GM12878 (cell line): ENCODE measurements around the gene GPR141. TPM values are rescaled to one million over a fixed set of nuclear protein-coding genes. Genes with fewer than 3 reads are reported as not detected.

Source experiments
- ATAC-seq: fragments of 200-7000 bp; cut with Tn5 transposase; 3 replicates; pipeline ENCODE4 v1.9.1; 2020; ENCODE audit warnings: mild to moderate bottlenecking, moderate library complexity
- BruUV-seq: library from RNA; stranded (reverse); fragments of 400-500 nt; replicated peaks from 2 replicates; lab custom pipeline; 2021; lab: Mats Ljungman, UMichigan
- CTCF ChIA-PET: fragments of 300-600 bp; sonication (Branson Sonifier 250); formaldehyde crosslinking; extraction: SDS; loops from one replicate; lab custom pipeline; 2021; ENCODE audit warnings: inconsistent platforms; lab: Yijun Ruan, JAX
- POLR2A ChIA-PET: fragments of 350-600 bp; formaldehyde crosslinking; extraction: SDS; loops from one replicate; lab custom pipeline; 2021; ENCODE audit warnings: inconsistent platforms; lab: Charles Lee
- RAD21 ChIA-PET: fragments of 300-600 bp; sonication (Branson Sonifier 250); formaldehyde crosslinking; loops from one replicate; lab custom pipeline; 2023; ENCODE audit warnings: antibody characterized with exemption; ENCODE audit not compliant: unreplicated experiment; lab: Charles Lee
- SMC1A ChIA-PET: fragments of 300-600 bp; sonication (Branson Sonifier 250); formaldehyde crosslinking; loops from one replicate; lab custom pipeline; 2023; ENCODE audit not compliant: unreplicated experiment, uncharacterized antibody; lab: Charles Lee
- DNase-seq: peaks from one replicate; pipeline ENCODE4 v3.0.0-alpha.2; 2011; ENCODE audit warnings: low read depth, low spot score
- FAIRE-seq: peaks from 3 replicates; lab custom pipeline; 2011; peaks lifted over from hg19 to GRCh38; lab: Jason Lieb, UNC
- H2AFZ ChIP-seq: 2 replicates; pipeline ENCODE4 v1.6.0; 2011; ENCODE audit warnings: low read depth, low read length, control low read depth; ENCODE audit not compliant: control insufficient read depth
- H3K27ac ChIP-seq: 2 replicates; pipeline ENCODE4 v1.5.1; 2011; ENCODE audit warnings: control low read depth; ENCODE audit not compliant: control insufficient read depth, insufficient read depth
- H3K27me3 ChIP-seq, 2 experiments: replicated peaks in 1 of 2; 2 replicates each; pipeline versions ENCODE4 v1.6.0 to v1.6.1; 2011; ENCODE audit warnings: low read length in 1 of 2; ENCODE audit not compliant: control insufficient read depth in 2 of 2, insufficient read depth in 2 of 2
- H3K36me3 ChIP-seq, 2 experiments: 2 replicates each; pipeline ENCODE4 v1.5.1; 2011; ENCODE audit warnings: low read length in 1 of 2; ENCODE audit not compliant: control insufficient read depth in 2 of 2, insufficient read depth in 2 of 2
- H3K4me1 ChIP-seq: 2 replicates; pipeline ENCODE4 v1.6.1; 2011; ENCODE audit warnings: mild to moderate bottlenecking, low read length, moderate library complexity, mixed read lengths; ENCODE audit not compliant: control insufficient read depth, insufficient read depth
- H3K4me2 ChIP-seq: 2 replicates; pipeline ENCODE4 v1.6.0; 2011; ENCODE audit warnings: control low read depth; ENCODE audit not compliant: control insufficient read depth, insufficient read depth
- H3K4me3 ChIP-seq: fragments of 200-600 bp; sonication (generic); 2 replicates; pipeline ENCODE4 v1.5.1; 2016
- H3K79me2 ChIP-seq: 2 replicates; pipeline ENCODE4 v1.6.0; 2011; ENCODE audit warnings: low read length; ENCODE audit not compliant: control insufficient read depth, insufficient read depth
- H3K9ac ChIP-seq: 2 replicates; pipeline ENCODE4 v1.8.0; 2011; ENCODE audit warnings: low read length, control low read depth, mixed read lengths; ENCODE audit not compliant: control insufficient read depth, insufficient read depth
- H3K9me3 ChIP-seq: replicated peaks from 3 replicates; pipeline ENCODE4 v1.5.1; 2011; ENCODE audit warnings: mild to moderate bottlenecking, low read length; ENCODE audit not compliant: control insufficient read depth, insufficient read depth
- H4K20me1 ChIP-seq: 2 replicates; pipeline ENCODE4 v1.6.0; 2011; ENCODE audit not compliant: control insufficient read depth, insufficient read depth
- BCL11A ChIP-seq: IDR thresholded peaks from 2 replicates; pipeline ENCODE4 v1.6.1; 2011; ENCODE audit warnings: low read depth, low read length
- BMI1 ChIP-seq: fragments of 450-650 bp; IDR thresholded peaks from 2 replicates; pipeline ENCODE4 v1.6.1; 2016; ENCODE audit warnings: mild to moderate bottlenecking, moderate library complexity, borderline replicate concordance
- HDAC2 ChIP-seq: fragments of 200-600 bp; sonication (generic); IDR thresholded peaks from 2 replicates; pipeline ENCODE4 v1.6.1; 2017
- SMARCA5 ChIP-seq: fragments of 450-650 bp; IDR thresholded peaks from 2 replicates; pipeline ENCODE4 v1.6.1; 2017; ENCODE audit warnings: mild to moderate bottlenecking
- ZSCAN29 ChIP-seq: fragments of 450-650 bp; IDR thresholded peaks from 2 replicates; pipeline ENCODE4 v1.6.1; 2017; ENCODE audit warnings: mild to moderate bottlenecking, moderate library complexity
- WGBS: methylation state at CpG from one replicate; pipeline ENCODE4 v1.1.6; 2016; ENCODE audit warnings: low lambda C conversion rate; ENCODE audit not compliant: insufficient replicate concordance, insufficient coverage; ENCODE audit errors: missing lambda C conversion rate; 5-methylcytosine and 5-hydroxymethylcytosine counted together
- in situ Hi-C: fragments of 300-500 bp; cut with MboI; formaldehyde crosslinking; loops from 9 replicates; pipeline ENCODE4 v1.14.3; 2018; ENCODE audit warnings: mixed read lengths
- intact Hi-C: fragments of 100-400 bp; cut with micrococcal nuclease; formaldehyde crosslinking; loops from one replicate; pipeline ENCODE4 v1.14.2; 2022; ENCODE audit not compliant: unreplicated experiment
- polyA plus RNA-seq, 11 experiments: library from polyadenylated mRNA; depleted of rRNA in 4 of 11; unstranded in 6 of 11; stranded (reverse) in 5 of 11; fragments of >200 nt; fragmentation: Nextera tagmentation in 4 of 11; fragmentation: Illumina TruSeq in 1 of 11; extraction: Ambion mirVana in 4 of 11; extraction: Trizol in 1 of 11; gene quantifications; 1 replicate in 1 of 11; 2 replicates in 10 of 11; pipeline versions ENCODE4 v1.2.1 to v1.2.3, GENCODE V29; 2011 to 2016; ENCODE audit warnings: inconsistent platforms in 2 of 11, missing spikeins in 2 of 11, low read depth in 1 of 11
- total RNA-seq, 4 experiments: library from RNA; depleted of rRNA in 3 of 4; stranded (reverse); fragments of >200 nt in 3 of 4; fragmentation: Illumina TruSeq in 1 of 4; extraction: Trizol in 1 of 4; gene quantifications; 2 replicates each; pipeline versions ENCODE4 v1.2.1 to v1.2.3, GENCODE V29; 2013 to 2021
- TF ChIP-seq, protein P1 (sequence below): fragments of 450-650 bp; IDR thresholded peaks from 2 replicates; pipeline ENCODE4 v1.6.1; 2016; ENCODE audit warnings: mild to moderate bottlenecking, moderate library complexity, borderline replicate concordance

GPR141 gene
- total and polyA plus RNA-seq, 10 of the 15 experiments (the other 5 are each of a cell fraction or from before 2014, with no cell fraction given), result 0.56 to 3.9 (median 1.2) TPM

DNA sequence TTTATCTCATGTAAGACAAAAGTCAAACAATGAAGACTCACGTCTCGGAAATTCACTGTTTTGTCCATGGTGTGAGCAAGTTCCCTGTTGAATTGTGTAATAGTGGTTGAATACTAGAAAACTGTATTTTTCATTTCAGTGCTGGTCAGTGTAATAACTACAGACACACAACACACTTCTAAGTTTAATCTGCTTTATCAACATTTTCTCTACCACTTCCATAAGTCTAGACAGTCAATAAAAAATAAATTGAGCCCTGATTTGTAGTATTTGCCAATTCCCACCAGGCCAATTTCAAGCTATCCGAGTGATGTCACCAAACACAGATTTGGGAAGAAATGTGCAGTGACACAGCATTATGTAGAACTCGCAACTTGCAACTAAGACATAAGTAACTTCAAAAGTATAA, 81.9 kb downstream of the GPR141 start:
- FAIRE-seq (no peak), DNase-seq (no peak), ATAC-seq (peak; percentile 5; the same call in 1 of the 3 replicates)
- Histone ChIP-seq H3K36me3 (no peaks in the 10 kb centered on the region), H2AFZ (peak overlapping the region; percentile 88), H3K9ac (no peak overlapping the region; the same call in 1 of the 2 replicates), H4K20me1 (no peaks in the 10 kb centered on the region), H3K4me2 (peak overlapping the region; percentile 69), H3K79me2 (no peaks in the 10 kb centered on the region), H3K4me1 (peaks cover 14% of the 10 kb centered on the region), H3K4me3 (no peak overlapping the region), H3K27ac (peak overlapping the region; percentile 94), H3K27me3 (no peaks in the 10 kb centered on the region), H3K9me3 (peaks cover 10% of the 10 kb centered on the region)
- in situ Hi-C loops, result no loop called here
- CTCF ChIA-PET, result interaction anchor here (0.6 to 2.4 kb wide), 7 partner anchors 19 to 412 kb away, joined by 3 to 10 read pairs (median 5); no protein-coding TSS in a partner anchor
- RAD21 ChIA-PET, result interaction anchor here (0.8 to 3.5 kb wide), 14 partner anchors 9 to 187 kb away, joined by 3 to 33 read pairs (median 4); no protein-coding TSS in a partner anchor
- 97% methylated on average over 4 of the region's 4 CpGs for WGBS
- SMC1A ChIA-PET, result interaction anchor here (0.8 to 8.5 kb wide), 11 partner anchors 12 to 82 kb away, joined by 3 to 86 read pairs (median 5); partner anchors contain the start of gene GPR141
- intact Hi-C loops, result loop anchor here (5.0 kb wide), 1 partner anchor 57 kb away; no protein-coding TSS in a partner anchor
- BruUV-seq, result no TSS peak
- POLR2A ChIA-PET, result interaction anchor here (0.9 to 1.5 kb wide), 3 partner anchors 16 to 51 kb away, joined by 3 to 10 read pairs (median 4); no protein-coding TSS in a partner anchor
- TF ChIP-seq SMARCA5 (peak; percentile 35; the same call in 1 of the 2 replicates), BMI1 (0 out of 2 replicates have a peak, but pooled peaks have one; percentile 15), BCL11A (no peak), HDAC2 (no peak), ZSCAN29 (no peak)
- TF ChIP-seq, protein P1, sequence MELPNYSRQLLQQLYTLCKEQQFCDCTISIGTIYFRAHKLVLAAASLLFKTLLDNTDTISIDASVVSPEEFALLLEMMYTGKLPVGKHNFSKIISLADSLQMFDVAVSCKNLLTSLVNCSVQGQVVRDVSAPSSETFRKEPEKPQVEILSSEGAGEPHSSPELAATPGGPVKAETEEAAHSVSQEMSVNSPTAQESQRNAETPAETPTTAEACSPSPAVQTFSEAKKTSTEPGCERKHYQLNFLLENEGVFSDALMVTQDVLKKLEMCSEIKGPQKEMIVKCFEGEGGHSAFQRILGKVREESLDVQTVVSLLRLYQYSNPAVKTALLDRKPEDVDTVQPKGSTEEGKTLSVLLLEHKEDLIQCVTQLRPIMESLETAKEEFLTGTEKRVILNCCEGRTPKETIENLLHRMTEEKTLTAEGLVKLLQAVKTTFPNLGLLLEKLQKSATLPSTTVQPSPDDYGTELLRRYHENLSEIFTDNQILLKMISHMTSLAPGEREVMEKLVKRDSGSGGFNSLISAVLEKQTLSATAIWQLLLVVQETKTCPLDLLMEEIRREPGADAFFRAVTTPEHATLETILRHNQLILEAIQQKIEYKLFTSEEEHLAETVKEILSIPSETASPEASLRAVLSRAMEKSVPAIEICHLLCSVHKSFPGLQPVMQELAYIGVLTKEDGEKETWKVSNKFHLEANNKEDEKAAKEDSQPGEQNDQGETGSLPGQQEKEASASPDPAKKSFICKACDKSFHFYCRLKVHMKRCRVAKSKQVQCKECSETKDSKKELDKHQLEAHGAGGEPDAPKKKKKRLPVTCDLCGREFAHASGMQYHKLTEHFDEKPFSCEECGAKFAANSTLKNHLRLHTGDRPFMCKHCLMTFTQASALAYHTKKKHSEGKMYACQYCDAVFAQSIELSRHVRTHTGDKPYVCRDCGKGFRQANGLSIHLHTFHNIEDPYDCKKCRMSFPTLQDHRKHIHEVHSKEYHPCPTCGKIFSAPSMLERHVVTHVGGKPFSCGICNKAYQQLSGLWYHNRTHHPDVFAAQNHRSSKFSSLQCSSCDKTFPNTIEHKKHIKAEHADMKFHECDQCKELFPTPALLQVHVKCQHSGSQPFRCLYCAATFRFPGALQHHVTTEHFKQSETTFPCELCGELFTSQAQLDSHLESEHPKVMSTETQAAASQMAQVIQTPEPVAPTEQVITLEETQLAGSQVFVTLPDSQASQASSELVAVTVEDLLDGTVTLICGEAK, result 0 out of 2 replicates have a peak, but pooled peaks have one; percentile 6
